ENCODE data around the gene FOXE3.

FOXE3 gene

DNA sequence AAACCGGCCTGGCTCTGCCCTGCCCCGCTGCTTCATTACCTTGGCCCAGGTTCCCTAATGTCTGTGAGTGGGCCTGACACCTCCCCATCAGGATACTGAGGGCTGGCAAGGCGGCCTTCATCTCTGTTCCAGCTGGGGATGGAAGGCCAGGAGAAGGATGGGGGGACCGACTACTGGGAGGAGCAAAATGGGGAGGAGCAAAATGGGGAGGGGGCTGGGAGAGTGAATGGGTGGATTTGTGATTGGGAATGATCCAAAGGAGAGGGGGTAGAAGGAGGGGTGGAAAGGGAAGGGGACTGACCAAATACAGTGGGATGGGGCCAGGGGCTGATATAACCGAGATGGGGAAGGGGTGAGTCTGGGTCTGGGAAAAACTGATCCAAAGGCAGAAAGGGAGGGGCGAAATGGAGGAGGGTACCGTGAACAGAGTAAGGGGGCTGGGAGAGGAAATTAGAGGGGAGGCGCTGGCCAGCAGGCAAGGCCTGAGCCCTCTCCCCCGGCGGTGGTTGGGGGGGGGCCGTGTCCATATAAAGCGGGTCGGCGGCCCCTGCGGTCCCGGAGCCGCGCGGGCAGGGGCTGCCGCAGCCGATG, at the start of gene FOXE3:
Gene FOXE3 (plus strand): TSS at position 558 of the 591 bp plus-strand sequence. CDS start 31 bp downstream, at position 589.
- no peak for DNase-seq (ENCODE audit: low read depth in 2 of 2, low spot score in 1 of 2)

DNA sequence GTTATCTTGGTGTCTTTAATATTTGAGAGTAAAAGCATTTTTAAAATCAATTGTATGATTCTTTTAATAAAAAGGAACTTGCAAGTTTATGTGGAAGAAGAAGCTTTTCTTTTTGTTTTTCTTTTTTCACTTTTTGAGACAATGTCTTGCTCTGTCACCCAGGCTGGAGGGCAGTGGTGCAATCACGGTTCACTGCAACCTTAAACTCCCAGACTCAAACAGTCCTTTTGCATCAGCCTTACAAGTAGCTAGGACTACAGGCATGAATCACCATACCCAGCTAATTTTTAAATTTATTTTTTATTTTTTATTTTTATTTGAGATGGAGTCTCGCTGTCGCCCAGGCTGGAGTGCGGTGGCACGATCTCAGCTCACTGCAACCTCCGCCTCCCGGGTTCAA, 48.4 kb upstream of the FOXE3 start:
- no peak for DNase-seq (ENCODE audit: low read depth in 2 of 2, low spot score in 1 of 2)

DNA sequence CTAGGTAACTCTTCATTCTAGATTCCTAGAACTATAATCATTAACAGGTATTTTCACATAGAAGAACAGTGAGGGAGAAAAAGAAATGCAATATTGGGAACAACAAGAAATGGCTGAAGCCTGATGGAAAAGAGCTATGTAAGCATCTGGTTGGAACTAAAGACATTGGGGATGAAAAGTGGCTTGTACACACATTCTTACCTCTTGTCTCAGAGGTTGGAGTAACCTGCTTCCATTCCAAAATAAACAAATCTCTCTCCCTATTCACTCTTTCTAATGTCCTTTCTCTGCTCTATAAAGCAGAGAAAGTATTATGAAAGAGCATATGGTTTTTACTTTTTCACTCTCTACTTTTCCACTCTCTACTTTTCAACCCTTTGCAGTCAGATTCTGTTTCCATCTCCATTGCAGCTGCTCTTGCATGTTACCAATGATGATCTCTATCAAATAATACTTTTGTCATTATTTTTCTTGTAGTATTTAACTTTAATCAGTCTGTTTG, 45.0 kb upstream of the FOXE3 start:
- DNase-seq (ENCODE audit: low read depth in 2 of 2, low spot score in 1 of 2), result no peak

DNA sequence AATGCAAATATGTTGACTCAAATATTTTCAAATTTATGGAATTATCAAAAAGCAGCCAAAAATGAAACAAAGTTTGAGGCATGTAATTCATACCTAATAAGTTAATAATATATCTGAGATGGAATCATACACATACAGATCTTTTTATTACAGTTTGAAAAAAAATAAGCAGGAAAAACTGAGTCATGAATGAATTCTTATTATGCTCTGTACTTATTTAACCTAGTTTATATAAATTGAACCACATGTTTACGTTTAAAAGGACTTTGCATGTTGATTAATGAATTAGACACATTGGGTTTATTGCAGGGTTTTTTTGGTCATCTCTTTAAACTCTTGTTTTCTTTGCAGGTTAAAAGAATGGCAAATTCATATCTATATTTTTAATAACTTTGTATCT, 41.6 kb upstream of the FOXE3 start:
- DNase-seq (ENCODE audit: low read depth in 2 of 2, low spot score in 1 of 2), result no peak

DNA sequence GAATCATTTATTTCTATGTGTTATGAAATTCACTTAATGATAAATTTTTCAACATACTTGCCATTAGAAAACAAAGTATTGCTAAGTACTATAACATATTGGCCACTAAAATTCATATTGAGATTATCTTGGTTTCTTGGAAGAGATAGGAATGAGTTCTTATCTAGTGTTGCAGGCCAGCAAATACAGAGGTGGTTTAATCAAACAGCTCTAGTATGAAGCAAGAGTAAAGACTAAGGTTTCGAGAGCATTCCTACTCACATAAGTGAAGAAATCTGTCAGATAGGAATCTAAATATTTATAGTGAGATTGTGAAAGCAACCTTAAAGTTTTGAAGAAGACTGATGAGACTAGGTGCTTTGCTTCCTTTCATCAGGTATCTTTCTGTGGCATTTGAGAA, 37.9 kb upstream of the FOXE3 start:
- DNase-seq (ENCODE audit: low read depth in 2 of 2, low spot score in 1 of 2), result no peak

DNA sequence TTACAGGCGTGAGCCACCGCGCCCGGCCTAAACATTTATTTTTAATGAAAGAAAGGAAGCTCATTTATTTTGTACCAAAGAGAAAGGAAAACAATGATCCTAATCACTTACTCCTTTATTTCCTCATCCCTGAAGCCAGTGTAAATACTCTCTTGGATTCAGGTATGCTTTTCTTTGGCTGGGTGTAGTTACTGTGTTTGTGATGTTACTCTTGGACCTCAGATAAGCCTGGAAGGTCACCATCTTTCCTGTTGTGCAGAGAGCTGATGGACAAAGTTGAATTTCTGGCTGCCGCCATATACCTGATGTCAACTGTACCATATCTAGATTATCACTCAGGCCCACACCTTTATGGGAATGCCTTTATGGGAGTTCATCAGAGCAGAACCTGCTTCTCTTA, 35.4 kb upstream of the FOXE3 start:
- DNase-seq (ENCODE audit: low read depth in 2 of 2, low spot score in 1 of 2), result no peak

DNA sequence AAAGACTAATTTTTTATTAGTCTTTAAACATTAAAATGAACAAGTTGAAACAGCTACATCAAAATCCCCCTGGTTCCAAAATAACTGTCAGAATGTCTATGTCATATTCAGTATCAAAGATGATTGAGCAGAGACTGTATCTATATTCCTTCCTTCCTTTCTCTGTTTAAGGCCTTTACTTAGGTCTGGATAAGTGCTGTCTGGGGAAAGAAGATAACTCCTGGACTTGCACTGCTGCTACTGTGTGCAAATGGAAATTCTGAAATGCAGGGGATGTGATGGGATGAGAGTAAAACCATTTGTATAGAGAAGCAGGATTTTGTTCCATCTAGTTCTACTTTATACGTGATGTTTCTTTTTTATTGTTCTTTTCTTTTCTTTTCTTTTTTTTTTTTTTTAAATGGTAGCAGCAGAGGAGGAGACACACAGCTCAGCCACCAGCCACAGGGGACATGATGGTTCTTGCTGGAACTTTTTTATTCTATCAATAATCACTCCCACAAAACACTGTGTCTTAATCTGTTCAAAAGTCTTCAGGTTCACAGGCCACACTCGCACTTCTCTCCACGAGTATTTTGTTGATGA, 33.6 kb upstream of the FOXE3 start:
- no peak for DNase-seq (ENCODE audit: low read depth in 2 of 2, low spot score in 1 of 2)

DNA sequence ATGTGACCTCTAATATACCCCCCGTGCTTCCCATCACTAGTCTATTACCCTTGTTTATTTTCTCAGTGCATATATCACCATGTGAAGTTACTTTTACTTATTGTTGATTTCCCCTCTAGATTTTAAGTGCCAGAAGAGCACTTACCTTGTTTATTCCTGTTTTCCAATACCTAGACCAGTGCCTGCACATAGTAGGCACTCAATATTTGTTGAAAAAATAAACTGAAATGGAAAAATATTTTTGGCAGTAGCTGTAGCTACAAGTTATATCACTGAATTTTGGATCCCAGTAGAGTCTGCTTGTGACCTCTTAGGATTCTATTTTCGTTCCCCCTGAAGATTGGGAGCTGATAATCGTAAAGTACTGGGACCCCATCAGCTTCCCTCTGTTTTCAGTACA, 32.0 kb upstream of the FOXE3 start:
- DNase-seq (ENCODE audit: low read depth in 2 of 2, low spot score in 1 of 2), result no peak

DNA sequence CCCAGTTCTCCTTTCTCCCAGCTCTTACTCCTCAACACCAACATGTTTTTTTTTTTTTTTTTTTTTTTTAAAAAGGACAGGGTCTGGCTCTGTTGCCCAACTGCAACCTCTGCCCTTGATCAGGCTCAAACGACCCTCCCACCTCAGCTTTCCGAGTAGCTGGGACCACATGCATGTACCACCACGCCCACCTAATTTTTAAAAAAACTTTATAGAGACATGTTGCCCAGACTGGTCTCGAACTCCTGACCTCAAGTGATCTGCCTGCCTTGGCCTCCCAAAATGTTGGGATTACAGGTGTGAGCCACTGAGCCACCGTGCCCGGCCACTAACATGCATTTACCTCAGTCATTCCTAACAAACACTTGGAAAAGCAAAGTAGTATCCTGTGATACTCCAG, 31.1 kb upstream of the FOXE3 start:
- no peak for DNase-seq (ENCODE audit: low read depth in 2 of 2, low spot score in 1 of 2)

DNA sequence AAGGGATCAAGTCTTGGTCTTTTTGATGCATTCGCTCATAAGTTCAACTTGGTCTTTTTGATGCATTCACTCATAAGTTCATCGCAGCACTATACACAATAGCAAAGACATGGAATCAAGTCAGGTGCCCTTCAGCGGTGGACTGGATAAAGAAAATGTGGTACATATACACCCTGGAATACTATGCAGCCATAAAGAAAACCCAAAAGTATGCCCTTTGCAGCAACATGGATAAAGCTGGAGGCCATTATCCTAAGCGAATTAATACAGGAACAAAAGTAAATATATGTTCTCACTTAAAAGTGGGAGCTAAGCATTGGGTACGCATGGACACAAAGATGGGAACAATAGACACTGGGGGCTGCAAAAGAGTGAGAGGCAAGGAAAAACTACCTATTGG, 29.8 kb upstream of the FOXE3 start:
- DNase-seq (ENCODE audit: low read depth in 2 of 2, low spot score in 1 of 2), result no peak

DNA sequence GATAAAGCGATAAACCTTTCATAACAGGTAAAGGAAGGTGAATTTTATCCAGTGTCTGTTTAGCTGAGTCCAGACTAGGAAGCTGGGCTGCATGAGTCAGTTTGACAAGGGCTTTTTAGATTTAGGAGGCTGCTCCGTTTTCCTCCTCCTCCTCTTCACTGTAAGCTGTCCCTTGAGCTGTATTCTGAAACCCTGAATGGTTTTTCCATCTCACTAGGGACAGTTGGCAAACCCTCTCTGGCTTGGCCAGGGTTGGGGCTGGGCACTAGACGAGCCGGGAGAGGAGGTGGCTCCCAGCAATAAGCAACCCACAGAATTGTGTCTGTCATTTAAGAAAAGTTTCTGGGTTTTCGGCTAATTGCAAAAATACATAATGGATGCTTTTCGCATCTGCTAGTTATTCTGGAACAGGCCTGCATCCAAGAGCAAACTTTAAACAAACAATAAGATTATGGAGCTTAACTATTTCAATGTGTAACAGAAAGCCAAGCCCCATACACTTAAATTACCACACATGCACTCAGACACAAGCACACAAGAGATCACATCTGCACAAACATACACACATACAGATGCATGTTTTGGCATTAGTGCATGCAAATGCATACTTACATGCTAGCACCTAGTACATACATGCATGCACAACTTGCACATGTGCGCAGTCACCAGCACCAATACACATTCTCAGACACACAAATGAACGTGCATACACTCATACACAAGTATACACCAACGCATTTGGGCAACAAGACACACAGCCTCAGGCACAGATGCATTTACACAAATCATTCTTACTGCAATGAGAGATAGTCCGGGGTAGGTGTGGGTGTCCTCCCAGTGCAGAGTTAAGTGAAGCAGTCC, 27.8 kb upstream of the FOXE3 start:
- DNase-seq (ENCODE audit: low read depth in 2 of 2, low spot score in 1 of 2), result no peak

DNA sequence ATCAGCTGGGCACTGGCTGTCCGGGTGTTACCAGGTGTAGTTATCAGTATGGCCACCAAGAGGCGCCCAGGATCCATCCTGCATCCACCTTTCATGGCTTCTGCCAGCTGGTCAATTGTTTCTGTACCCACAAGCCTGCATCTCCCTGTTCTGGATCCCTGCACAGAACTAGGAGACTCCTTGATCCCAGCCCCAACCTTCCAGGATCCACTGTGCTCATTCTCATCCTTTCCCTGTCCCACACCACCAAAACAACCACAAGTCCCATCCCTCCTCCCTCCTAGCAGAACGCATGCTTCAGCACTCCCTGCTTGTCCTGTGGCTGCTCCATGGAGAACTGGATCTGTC, 27.2 kb upstream of the FOXE3 start:
- no peak for DNase-seq (ENCODE audit: low read depth in 2 of 2, low spot score in 1 of 2)

DNA sequence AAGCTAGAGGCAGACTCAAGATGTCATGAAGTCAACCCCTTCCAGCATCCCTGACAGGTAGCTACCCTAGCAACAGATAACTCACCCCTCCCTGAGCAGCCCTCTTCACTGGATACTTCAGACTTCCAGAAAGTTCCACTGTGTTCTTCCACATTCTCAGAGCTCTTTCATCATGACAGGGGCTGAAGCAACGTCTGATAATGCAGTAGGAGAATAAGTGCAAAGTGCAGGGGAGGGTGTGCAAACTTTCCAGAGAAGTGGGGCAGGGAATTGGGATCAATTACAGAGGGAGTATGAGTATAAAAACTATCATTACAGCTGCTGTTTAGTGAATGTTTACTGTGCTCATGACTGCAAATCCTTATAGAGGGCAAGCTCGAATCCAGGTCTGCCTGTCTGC, 26.4 kb upstream of the FOXE3 start:
- no peak for DNase-seq (ENCODE audit: low read depth in 2 of 2, low spot score in 1 of 2)

DNA sequence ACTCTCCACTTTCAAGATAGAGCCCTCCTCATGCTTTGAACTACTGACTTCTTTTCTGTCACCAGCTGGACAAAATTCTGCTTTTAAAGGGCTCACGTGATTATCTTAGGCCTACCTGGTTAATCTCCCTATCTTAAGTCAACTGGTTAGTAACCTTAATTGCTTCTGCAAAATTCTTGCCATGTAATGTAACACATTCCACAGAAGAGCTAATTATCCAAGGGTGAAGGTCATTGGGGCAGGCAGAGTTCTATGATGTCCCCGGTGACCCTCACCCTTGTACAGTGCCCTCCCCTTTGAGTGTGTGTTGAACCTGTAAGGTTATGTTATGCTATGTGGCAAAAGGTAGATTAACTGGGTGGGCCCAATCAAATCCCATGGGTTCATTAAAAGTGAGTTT, 25.2 kb upstream of the FOXE3 start:
- DNase-seq (ENCODE audit: low read depth in 2 of 2, low spot score in 1 of 2), result no peak

DNA sequence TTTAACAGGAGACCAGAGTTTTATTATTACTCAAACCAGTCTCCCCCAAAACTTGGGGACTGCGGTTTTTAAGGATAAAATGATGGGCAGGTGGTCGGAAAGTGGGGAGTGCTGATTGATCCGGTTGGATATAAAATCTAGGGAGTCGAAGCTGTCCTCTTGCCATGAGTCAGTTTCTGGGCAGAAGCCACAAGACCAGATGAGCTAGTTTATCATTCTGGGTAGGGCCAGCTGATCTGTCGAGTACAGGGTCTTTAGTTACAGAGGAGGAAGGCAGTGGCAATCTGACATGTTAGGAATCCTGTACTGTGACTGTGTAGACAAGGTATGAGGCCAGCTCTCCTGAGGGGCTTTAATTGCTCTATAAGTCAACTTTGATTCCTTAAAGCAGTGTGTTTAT, 22.9 kb upstream of the FOXE3 start:
- no peak for DNase-seq (ENCODE audit: low read depth in 2 of 2, low spot score in 1 of 2)

DNA sequence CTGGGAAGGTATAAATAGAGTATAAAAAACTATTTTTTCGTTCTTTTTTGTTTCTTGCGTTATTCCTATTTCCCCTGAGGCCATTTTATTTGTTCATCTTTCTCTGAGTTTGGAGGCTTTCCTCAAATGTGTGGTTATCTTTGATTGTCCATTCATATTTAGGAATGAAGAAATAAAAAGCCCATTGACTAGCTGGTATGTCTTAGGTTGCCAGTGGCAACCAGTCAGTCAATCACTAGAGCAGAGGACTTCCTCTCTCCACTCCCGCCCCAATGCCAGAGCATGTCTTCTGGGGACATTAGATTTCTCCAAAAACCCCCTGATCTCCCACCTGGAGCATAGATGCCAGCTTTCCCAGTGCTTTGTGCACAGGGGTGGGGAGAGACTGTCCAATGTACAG, 20.7 kb upstream of the FOXE3 start:
- DNase-seq (ENCODE audit: low read depth in 2 of 2, low spot score in 1 of 2), result no peak

DNA sequence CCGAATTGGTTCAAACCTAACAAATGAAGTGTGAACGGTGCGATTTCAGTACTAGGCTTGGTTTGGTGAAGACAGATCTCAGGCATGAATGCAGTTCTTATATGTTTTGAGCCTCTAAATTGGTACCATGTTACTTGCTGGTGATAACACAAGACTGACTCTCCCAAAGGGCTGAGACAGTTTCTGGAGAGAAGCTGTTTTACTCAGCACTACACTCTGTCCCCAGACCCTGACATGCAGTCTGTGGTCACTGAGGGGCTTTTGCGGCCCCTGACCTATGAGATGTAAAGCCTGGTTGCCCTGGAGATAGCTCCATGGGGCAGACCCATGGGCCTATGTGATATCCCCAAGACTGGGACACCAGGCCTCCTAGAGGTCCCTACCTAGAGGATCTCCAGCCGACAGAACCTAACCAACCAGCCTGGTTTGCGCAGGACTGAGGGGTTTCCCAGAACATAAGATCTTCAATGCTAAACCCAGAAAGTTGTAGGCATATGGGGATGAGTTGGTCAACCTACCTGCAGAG, 19.4 kb upstream of the FOXE3 start:
- no peak for DNase-seq (ENCODE audit: low read depth in 2 of 2, low spot score in 1 of 2)

DNA sequence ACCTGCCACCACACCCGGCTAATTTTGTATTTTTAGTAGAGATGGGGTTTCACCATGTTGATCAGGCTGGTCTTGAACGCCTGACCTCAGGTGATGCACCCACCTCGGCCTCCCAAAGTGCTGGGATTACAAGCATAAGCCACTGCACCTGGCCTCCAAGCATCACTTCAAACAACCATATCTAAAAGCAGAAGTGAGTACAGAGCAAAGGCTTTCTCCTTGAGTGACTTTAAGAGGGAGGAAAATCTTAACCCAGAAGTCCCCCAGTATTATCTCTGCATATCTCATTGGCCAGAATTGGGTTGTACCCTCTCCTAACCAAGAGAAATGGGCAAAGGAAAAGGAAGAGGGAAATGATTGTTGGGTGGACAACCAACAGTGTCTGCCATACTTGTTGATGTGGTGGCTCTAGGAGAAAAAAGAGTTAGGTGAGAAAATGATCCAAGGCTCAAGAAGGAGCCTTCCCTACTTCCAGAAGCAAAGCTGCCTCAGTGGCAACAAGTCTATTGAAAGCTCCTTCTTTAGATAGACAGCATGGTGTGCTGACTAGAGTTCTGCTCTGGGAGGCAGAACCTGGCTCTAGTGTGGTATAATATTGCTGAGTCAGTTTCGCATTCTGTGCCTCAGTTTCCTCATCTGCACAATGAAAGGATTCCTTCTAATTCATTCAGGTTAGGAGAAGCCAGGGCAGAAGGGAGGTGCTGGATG, 16.8 kb upstream of the FOXE3 start:
- DNase-seq (ENCODE audit: low read depth in 2 of 2, low spot score in 1 of 2), result no peak

DNA sequence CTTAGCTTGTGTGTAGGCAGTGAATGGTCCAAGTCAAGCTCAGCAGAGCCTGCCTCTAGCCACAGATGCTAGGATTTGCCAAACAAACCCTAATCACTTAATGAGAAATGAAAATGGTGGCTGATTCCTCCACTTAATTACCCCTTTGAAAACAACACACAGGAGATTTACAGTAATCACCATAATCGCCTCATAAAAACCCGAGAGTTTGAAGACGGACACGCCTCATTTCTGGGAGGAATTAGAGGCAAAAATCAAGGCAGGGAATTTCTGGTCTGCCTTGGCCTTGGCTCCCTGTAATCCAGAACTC, 16.3 kb upstream of the FOXE3 start:
- DNase-seq (ENCODE audit: low read depth in 2 of 2, low spot score in 1 of 2), result no peak

DNA sequence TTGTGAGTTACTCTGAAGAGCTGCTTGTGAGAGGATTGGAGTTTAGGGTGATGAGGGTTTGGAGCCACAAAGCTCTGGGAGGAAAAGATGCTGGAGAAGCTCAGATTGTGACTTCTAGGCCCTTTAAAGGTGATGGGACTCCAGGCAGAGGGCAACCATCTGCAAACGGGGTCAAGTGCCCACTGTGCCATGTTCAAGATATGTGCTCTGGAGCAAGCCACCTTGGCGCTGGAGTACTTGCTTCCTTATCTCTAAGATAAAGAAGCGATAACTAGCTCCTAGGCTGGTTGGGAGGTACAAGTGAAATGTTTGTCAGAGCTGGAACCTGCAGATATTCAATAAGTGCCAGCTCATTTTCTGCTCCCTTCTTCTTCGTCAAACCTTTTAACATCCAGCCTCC, 14.3 kb upstream of the FOXE3 start:
- no peak for DNase-seq (ENCODE audit: low read depth in 2 of 2, low spot score in 1 of 2)

DNA sequence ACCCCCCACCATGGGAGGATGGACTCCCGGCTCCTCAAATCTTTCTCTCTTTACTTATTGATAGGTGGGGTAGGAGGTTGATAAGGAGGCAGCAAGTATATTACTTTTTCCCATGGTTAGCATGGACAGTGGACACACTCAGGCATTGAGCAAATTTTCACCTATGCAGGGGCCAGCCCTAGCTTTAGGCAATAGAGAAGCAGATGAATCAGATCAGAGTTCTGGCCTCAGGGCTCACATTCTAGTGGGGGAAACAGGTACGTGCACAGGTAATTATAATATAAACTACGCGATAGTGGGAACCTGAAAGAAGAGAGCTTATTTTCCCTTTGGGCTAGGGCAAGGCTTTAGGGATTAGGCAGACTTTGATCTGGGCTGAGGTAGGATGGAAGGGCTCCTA, 13.5 kb upstream of the FOXE3 start:
- no peak for DNase-seq (ENCODE audit: low read depth in 2 of 2, low spot score in 1 of 2)
